ENCODE results near the gene MPZ.
A peak's percentile ranks its signal among the peaks of the same experiment; 100 is the strongest.
"Not testable (repeated sequence)": the region's sequence is repeated elsewhere in the genome, so short reads cannot be mapped to it uniquely, and the experiment has no call there.

The MPZ gene

GRCh38 chr1:161282991-161283390 is 26.8 kb downstream of the MPZ start:
- Mint-ChIP-seq H3K36me3 (ENCODE audit: low read depth) (no peaks in the 10 kb centered on the region), H3K27ac (no peak overlapping the region), H3K9me3 (no peaks in the 10 kb centered on the region), H3K4me1 (ENCODE audit: low read depth) (no peaks in the 10 kb centered on the region), H3K27me3 (ENCODE audit: low read depth) (peaks cover 36% of the 10 kb centered on the region), H3K4me3 (no peak overlapping the region)
- DNase-seq (ENCODE audit: low spot score): no peak

GRCh38 chr1:161274874-161275273 is 34.9 kb downstream of the MPZ start:
- no peaks in the 10 kb centered on the region for H3K4me1 Mint-ChIP-seq (ENCODE audit: low read depth)
- no peak overlapping the region for H3K4me3 Mint-ChIP-seq
- H3K36me3 Mint-ChIP-seq (ENCODE audit: low read depth): no peaks in the 10 kb centered on the region
- H3K27me3 Mint-ChIP-seq (ENCODE audit: low read depth): peaks cover 34% of the 10 kb centered on the region
- no peak overlapping the region for H3K27ac Mint-ChIP-seq
- no peaks in the 10 kb centered on the region for H3K9me3 Mint-ChIP-seq
- DNase-seq (ENCODE audit: low spot score): no peak

GRCh38 chr1:161273402-161273801 is 36.4 kb downstream of the MPZ start:
- Mint-ChIP-seq H3K4me1 (ENCODE audit: low read depth) (no peaks in the 10 kb centered on the region), H3K4me3 (no peak overlapping the region), H3K36me3 (ENCODE audit: low read depth) (no peaks in the 10 kb centered on the region), H3K27ac (no peak overlapping the region), H3K27me3 (ENCODE audit: low read depth) (peaks cover 24% of the 10 kb centered on the region), H3K9me3 (no peaks in the 10 kb centered on the region)
- DNase-seq (ENCODE audit: low spot score): no peak

GRCh38 chr1:161267321-161267720 is 42.4 kb downstream of the MPZ start:
- Mint-ChIP-seq H3K4me3 (no peak overlapping the region), H3K9me3 (no peaks in the 10 kb centered on the region), H3K36me3 (ENCODE audit: low read depth) (no peaks in the 10 kb centered on the region), H3K27me3 (ENCODE audit: low read depth) (peaks cover 9% of the 10 kb centered on the region), H3K4me1 (ENCODE audit: low read depth) (peaks cover 3% of the 10 kb centered on the region), H3K27ac (no peak overlapping the region)
- DNase-seq (ENCODE audit: low spot score): no peak

GRCh38 chr1:161266836-161267235 is 42.9 kb downstream of the MPZ start:
- Mint-ChIP-seq H3K36me3 (ENCODE audit: low read depth) (no peaks in the 10 kb centered on the region), H3K4me3 (no peak overlapping the region), H3K9me3 (no peaks in the 10 kb centered on the region), H3K27ac (no peak overlapping the region), H3K27me3 (ENCODE audit: low read depth) (peaks cover 11% of the 10 kb centered on the region), H3K4me1 (ENCODE audit: low read depth) (peaks cover 3% of the 10 kb centered on the region)
- no peak for DNase-seq (ENCODE audit: low spot score)

- Mint-ChIP-seq H3K4me3 (no peak overlapping the region), H3K27ac (no peak overlapping the region), H3K9me3 (no peaks in the 10 kb centered on the region), H3K4me1 (ENCODE audit: low read depth) (peaks cover 3% of the 10 kb centered on the region), H3K27me3 (ENCODE audit: low read depth) (peaks cover 15% of the 10 kb centered on the region), H3K36me3 (ENCODE audit: low read depth) (no peaks in the 10 kb centered on the region)
- no peak for DNase-seq (ENCODE audit: low spot score)
Measured at GRCh38 chr1:161266202-161266601, 43.6 kb downstream of the MPZ start.

GRCh38 chr1:161265305-161265704 is 44.5 kb downstream of the MPZ start:
- no peaks in the 10 kb centered on the region for H3K9me3 Mint-ChIP-seq
- H3K36me3 Mint-ChIP-seq (ENCODE audit: low read depth): no peaks in the 10 kb centered on the region
- H3K4me1 Mint-ChIP-seq (ENCODE audit: low read depth): peaks cover 3% of the 10 kb centered on the region
- H3K4me3 Mint-ChIP-seq: no peak overlapping the region
- DNase-seq (ENCODE audit: low spot score): no peak
- H3K27ac Mint-ChIP-seq: no peak overlapping the region
- peaks cover 23% of the 10 kb centered on the region for H3K27me3 Mint-ChIP-seq (ENCODE audit: low read depth)

GRCh38 chr1:161261261-161262235 is 48.2 kb downstream of the MPZ start:
- H3K36me3 Mint-ChIP-seq (ENCODE audit: low read depth): peaks cover 4% of the 10 kb centered on the region
- DNase-seq (ENCODE audit: low spot score): no peak
- H3K27me3 Mint-ChIP-seq (ENCODE audit: low read depth): peaks cover 49% of the 10 kb centered on the region
- H3K27ac Mint-ChIP-seq: no peak overlapping the region
- peaks cover 6% of the 10 kb centered on the region for H3K4me1 Mint-ChIP-seq (ENCODE audit: low read depth)
- no peak overlapping the region for H3K4me3 Mint-ChIP-seq
- peaks cover 14% of the 10 kb centered on the region for H3K9me3 Mint-ChIP-seq

GRCh38 chr1:161260376-161261260 is 49.1 kb downstream of the MPZ start:
- H3K4me3 Mint-ChIP-seq: no peak overlapping the region
- peaks cover 49% of the 10 kb centered on the region for H3K27me3 Mint-ChIP-seq (ENCODE audit: low read depth)

GRCh38 chr1:161259765-161260164 is 50.0 kb downstream of the MPZ start:
- no peak for DNase-seq (ENCODE audit: low spot score)
- Mint-ChIP-seq H3K9me3 (peaks cover 26% of the 10 kb centered on the region), H3K27me3 (ENCODE audit: low read depth) (peaks cover 49% of the 10 kb centered on the region), H3K27ac (no peak overlapping the region), H3K4me1 (ENCODE audit: low read depth) (peaks cover 6% of the 10 kb centered on the region), H3K4me3 (no peak overlapping the region), H3K36me3 (ENCODE audit: low read depth) (peaks cover 5% of the 10 kb centered on the region)

More at GRCh38 chr1:161260376-161261260, 49.1 kb downstream of the MPZ start:
- Mint-ChIP-seq H3K27ac (no peak overlapping the region), H3K9me3 (peaks cover 23% of the 10 kb centered on the region), H3K4me1 (ENCODE audit: low read depth) (peaks cover 6% of the 10 kb centered on the region), H3K36me3 (ENCODE audit: low read depth) (peaks cover 5% of the 10 kb centered on the region)
- no peak for DNase-seq (ENCODE audit: low spot score)

GRCh38 chr1:161259345-161259702 is 50.4 kb downstream of the MPZ start:
- peaks cover 49% of the 10 kb centered on the region for H3K27me3 Mint-ChIP-seq (ENCODE audit: low read depth)

GRCh38 chr1:161258439-161259344 is 51.1 kb downstream of the MPZ start, which contains the start of gene PCP4L1:
PCP4L1 (plus strand) TSS chr1:161258745; CDS start chr1:161258975, 230 bp downstream.
- peaks cover 26% of the 10 kb centered on the region for H3K9me3 Mint-ChIP-seq
- peak; percentile 17 for DNase-seq (ENCODE audit: low spot score)
- H3K27me3 Mint-ChIP-seq (ENCODE audit: low read depth): peaks cover 49% of the 10 kb centered on the region
- peaks cover 5% of the 10 kb centered on the region for H3K36me3 Mint-ChIP-seq (ENCODE audit: low read depth)
- H3K4me1 Mint-ChIP-seq (ENCODE audit: low read depth): peaks cover 6% of the 10 kb centered on the region
- no peak within 1 kb of the TSS for H3K27ac Mint-ChIP-seq
- peak within 1 kb of the TSS; percentile 67 for H3K4me3 Mint-ChIP-seq

More at GRCh38 chr1:161259345-161259702, 50.4 kb downstream of the MPZ start:
- H3K36me3 Mint-ChIP-seq (ENCODE audit: low read depth): peaks cover 5% of the 10 kb centered on the region
- H3K4me1 Mint-ChIP-seq (ENCODE audit: low read depth): peaks cover 6% of the 10 kb centered on the region
- H3K9me3 Mint-ChIP-seq: peaks cover 26% of the 10 kb centered on the region
- H3K27ac Mint-ChIP-seq: no peak overlapping the region
- H3K4me3 Mint-ChIP-seq: peak overlapping the region; percentile 67
- DNase-seq (ENCODE audit: low spot score): no peak

- not testable (repeated sequence) for H3K36me3 Mint-ChIP-seq (ENCODE audit: low read depth); H3K4me1 Mint-ChIP-seq (ENCODE audit: low read depth); H3K4me3 Mint-ChIP-seq; DNase-seq (ENCODE audit: low spot score); H3K27ac Mint-ChIP-seq
- Mint-ChIP-seq H3K9me3 (peaks cover 26% of the 10 kb centered on the region), H3K27me3 (ENCODE audit: low read depth) (peaks cover 46% of the 10 kb centered on the region)
Measured at GRCh38 chr1:161257109-161257508, 52.7 kb downstream of the MPZ start.
